Heart right ventricle (tissue), 16 donors: ENCODE measurements around the gene COLGALT1. TPM values are rescaled to one million over a fixed set of nuclear protein-coding genes. Genes with fewer than 3 reads are reported as not detected.

Experiments used
- ATAC-seq, 8 donors: fragments of 200-7000 bp; cut with Tn5 transposase; one replicate each; pipeline ENCODE4 v1.9.1; 2020; ENCODE audit warnings: mild to moderate bottlenecking in 8 of 8, moderate library complexity in 8 of 8, moderate number of reproducible peaks in 1 of 8
- DNase-seq, 2 donors: peaks; one replicate each; pipeline ENCODE4 v3.0.0-alpha.2; 2020
- H3K27ac ChIP-seq, 10 donors: fragments of 200-600 bp; sonication (generic) in 2 of 10; one replicate each; pipeline versions ENCODE4 v1.5.0 to v1.8.0; 2020 to 2022; ENCODE audit warnings: mild to moderate bottlenecking in 3 of 10
- H3K27me3 ChIP-seq, 7 donors: fragments of 200-600 bp; one replicate each; pipeline ENCODE4 v1.8.0; 2021 to 2022; ENCODE audit warnings: mild to moderate bottlenecking in 2 of 7
- H3K36me3 ChIP-seq, 9 donors: fragments of 200-600 bp; sonication (generic) in 1 of 9; one replicate each; pipeline versions ENCODE4 v1.5.0 to v1.8.0; 2020 to 2022; ENCODE audit warnings: mild to moderate bottlenecking in 2 of 9
- H3K4me1 ChIP-seq, 9 donors: fragments of 200-600 bp; sonication (generic) in 1 of 9; one replicate each; pipeline versions ENCODE4 v1.5.0 to v1.8.0; 2020 to 2022; ENCODE audit warnings: mild to moderate bottlenecking in 4 of 9
- H3K4me3 ChIP-seq, 10 donors: fragments of 200-600 bp; sonication (generic) in 2 of 10; one replicate each; pipeline versions ENCODE4 v1.5.0 to v1.8.0; 2020 to 2022; ENCODE audit warnings: mild to moderate bottlenecking in 7 of 10, moderate library complexity in 2 of 10
- H3K9me3 ChIP-seq, 11 donors: fragments of 200-600 bp in 10 of 11; sonication (generic) in 2 of 11; one replicate each; pipeline versions ENCODE4 v1.5.0 to v1.8.0; 2013 to 2022; ENCODE audit warnings: mild to moderate bottlenecking in 2 of 11, control low read depth in 1 of 11, moderate library complexity in 1 of 11
- WGBS, 2 donors: extraction: QIAGEN DNeasy Blood & Tissue Kit; methylation state at CpG; one replicate each; pipeline ENCODE4 v1.1.7; 2013; ENCODE audit warnings: inconsistent platforms in 1 of 2; 5-methylcytosine and 5-hydroxymethylcytosine counted together
- intact Hi-C, 10 donors: fragments of 100-400 bp; cut with DNase I; formaldehyde crosslinking; loops; one replicate each; pipeline versions ENCODE4 v1.11.1 to v1.14.2; 2022
- polyA plus RNA-seq, 2 donors: library from polyadenylated mRNA; stranded (reverse); fragments of 200-250 nt; gene quantifications; one replicate each; pipeline ENCODE4 v1.2.3, GENCODE V29; 2013
- total RNA-seq, 10 donors: library from RNA; stranded (reverse); fragmentation: NEBNext Ultra II Directional in 3 of 10; extraction: Animal tissue kit (Norgen Biotek cat#: 25700) in 3 of 10; gene quantifications; one replicate each; pipeline versions ENCODE4 v1.2.1 to v1.2.4, GENCODE V29; 2021 to 2023
- TF ChIP-seq, protein P1 (sequence below), 9 donors: fragments of 200-600 bp; sonication (generic) in 2 of 9; IDR thresholded peaks; one replicate each; pipeline versions ENCODE4 v1.5.0 to v1.8.0; 2021 to 2022; ENCODE audit warnings: antibody characterized with exemption in 9 of 9, mild to moderate bottlenecking in 5 of 9, moderate library complexity in 1 of 9
- donor health status: Arrhythmogenic right ventricular cardiomyopathy.
- donor health status: ischemic (EF 13 %, LVEDD 7.1; RV severe dilation, severe dysfunction).
- donor health status: healthy with polysubstance abuse.
- donor health status: DM: no; HTN: yes; CAD: no.
- donor health status: DM: no; HTN: no; CAD: no.
- donor health status: ischemic (EF 25% LVEDD 6.9; RV normal size, moderate dysfunction).
- donor health status: ischemic (EF 25% LVEDD 5.7; RV mildly dilated, moderate dysfunction).
- donor health status: healthy.
- donor health status: DM: yes; HTN: yes; CAD: no.
- donor health status: Ischemic cardiomyopathy.
- donor health status: ischemic (EF 35%, LVEDD 5.7; RV mildly dilated, moderate dysfunction).
- donor health status: nonischemic (EF 11% LVEDD 7.7; RV severe dilation, severe dysfunction).
- donor health status: DM: yes; HTN: yes; CAD: no.
- donor health status: PGD.
- donor health status: ischemic (EF 29% LVEDD 5.4; RV normal size, mild dysfunction).
- donor health status: nonischemic (EF 23%, LVEDD 6.1; RV moderate dilation, normal function).

COLGALT1 gene
- total and polyA plus RNA-seq, 12 donors = 19.7 to 73.8 (median 29.3) TPM

GRCh38 chr19:17519967-17520366 is 35.5 kb upstream of the COLGALT1 start:
- Histone ChIP-seq H3K9me3 (peaks cover 0 to 20% (median 15%) of the 10 kb centered on the region in 11 donors), H3K4me3 (no peak overlapping the region), H3K27ac (no peak overlapping the region), H3K4me1 (peaks cover 0 to 24% (median 11%) of the 10 kb centered on the region in 9 donors), H3K27me3 (peaks cover 0 to 5% (median 0%) of the 10 kb centered on the region in 7 donors), H3K36me3 (peaks cover 0 to 62% (median 27%) of the 10 kb centered on the region in 9 donors)
- ATAC-seq (no peak), DNase-seq (no peak)
- TF ChIP-seq, protein P1, sequence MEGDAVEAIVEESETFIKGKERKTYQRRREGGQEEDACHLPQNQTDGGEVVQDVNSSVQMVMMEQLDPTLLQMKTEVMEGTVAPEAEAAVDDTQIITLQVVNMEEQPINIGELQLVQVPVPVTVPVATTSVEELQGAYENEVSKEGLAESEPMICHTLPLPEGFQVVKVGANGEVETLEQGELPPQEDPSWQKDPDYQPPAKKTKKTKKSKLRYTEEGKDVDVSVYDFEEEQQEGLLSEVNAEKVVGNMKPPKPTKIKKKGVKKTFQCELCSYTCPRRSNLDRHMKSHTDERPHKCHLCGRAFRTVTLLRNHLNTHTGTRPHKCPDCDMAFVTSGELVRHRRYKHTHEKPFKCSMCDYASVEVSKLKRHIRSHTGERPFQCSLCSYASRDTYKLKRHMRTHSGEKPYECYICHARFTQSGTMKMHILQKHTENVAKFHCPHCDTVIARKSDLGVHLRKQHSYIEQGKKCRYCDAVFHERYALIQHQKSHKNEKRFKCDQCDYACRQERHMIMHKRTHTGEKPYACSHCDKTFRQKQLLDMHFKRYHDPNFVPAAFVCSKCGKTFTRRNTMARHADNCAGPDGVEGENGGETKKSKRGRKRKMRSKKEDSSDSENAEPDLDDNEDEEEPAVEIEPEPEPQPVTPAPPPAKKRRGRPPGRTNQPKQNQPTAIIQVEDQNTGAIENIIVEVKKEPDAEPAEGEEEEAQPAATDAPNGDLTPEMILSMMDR (IDR thresholded peaks at IDR 0.05) = no peak
- 88 to 94% methylated on average over 9 of the region's 9 CpGs for WGBS, 2 donors
- intact Hi-C loops = loop anchor here in 1 of 10 donors (10.0 kb wide), 1 partner anchor 45 kb away; no protein-coding TSS in a partner anchor

DNA sequence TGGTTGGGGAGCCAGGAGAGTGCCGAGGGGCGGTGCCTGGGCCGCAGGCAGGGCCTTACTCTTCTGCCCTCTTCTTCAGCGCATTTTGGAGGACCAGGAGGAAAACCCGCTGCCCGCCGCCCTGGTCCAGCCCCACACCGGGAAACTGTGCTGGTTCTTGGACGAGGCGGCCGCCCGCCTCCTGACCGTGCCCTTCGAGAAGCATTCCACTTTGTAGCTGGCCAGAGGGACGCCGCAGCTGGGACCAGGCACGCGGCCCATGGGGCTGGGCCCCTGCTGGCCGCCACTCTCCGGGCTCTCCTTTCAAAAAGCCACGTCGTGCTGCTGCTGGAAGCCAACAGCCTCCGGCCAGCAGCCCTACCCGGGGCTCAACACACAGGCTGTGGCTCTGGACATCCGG is 34.6 kb upstream of the COLGALT1 start:
- Histone ChIP-seq H3K4me3 (no peak overlapping the region), H3K4me1 (peaks cover 0 to 24% (median 11%) of the 10 kb centered on the region in 9 donors), H3K27me3 (peaks cover 0 to 10% (median 2%) of the 10 kb centered on the region in 7 donors), H3K36me3 (peaks cover 0 to 57% (median 27%) of the 10 kb centered on the region in 9 donors), H3K27ac (no peak overlapping the region), H3K9me3 (peaks cover 0 to 20% (median 15%) of the 10 kb centered on the region in 11 donors)
- TF ChIP-seq, protein P1 (IDR thresholded peaks at IDR 0.05) = no peak
- ATAC-seq = no peak
- DNase-seq = no peak
- intact Hi-C loops = no loop called here
- 93 to 96% methylated on average over 25 of the region's 25 CpGs for WGBS, 2 donors

- DNase-seq (peak; percentile 41 to 50), ATAC-seq (peak; percentile 62 to 81 (median 74))
- H3K4me1 ChIP-seq = peaks cover 0 to 24% (median 11%) of the 10 kb centered on the region in 9 donors
- peaks cover 0 to 34% (median 13%) of the 10 kb centered on the region in 9 donors for H3K36me3 ChIP-seq
- intact Hi-C loops = no loop called here
- 49 to 50% methylated on average over 24 of the region's 24 CpGs for WGBS, 2 donors
- peaks cover 0 to 7% (median 5%) of the 10 kb centered on the region in 11 donors for H3K9me3 ChIP-seq
- TF ChIP-seq, protein P1 (IDR thresholded peaks at IDR 0.05) = no peak
- peak overlapping the region in 1 of 10 donors; percentile 26 for H3K4me3 ChIP-seq
- peaks cover 0 to 10% (median 4%) of the 10 kb centered on the region in 7 donors for H3K27me3 ChIP-seq
- peak overlapping the region in 7 of 10 donors; percentile 8 to 91 (median 34) for H3K27ac ChIP-seq
Measured at GRCh38 chr19:17522988-17523872, 32.2 kb upstream of the COLGALT1 start.

- ATAC-seq = no peak
- Histone ChIP-seq H3K27me3 (peaks cover 0 to 21% (median 4%) of the 10 kb centered on the region in 7 donors), H3K36me3 (peaks cover 0 to 21% (median 5%) of the 10 kb centered on the region in 9 donors), H3K27ac (no peak overlapping the region), H3K4me3 (no peak overlapping the region), H3K4me1 (peaks cover 0 to 24% (median 11%) of the 10 kb centered on the region in 9 donors), H3K9me3 (peaks cover 0 to 11% (median 0%) of the 10 kb centered on the region in 11 donors)
- TF ChIP-seq, protein P1 (IDR thresholded peaks at IDR 0.05) = no peak
- intact Hi-C loops = no loop called here
- 92 to 96% methylated on average over 4 of the region's 4 CpGs for WGBS, 2 donors
- no peak for DNase-seq
Measured at GRCh38 chr19:17524651-17525050, 30.8 kb upstream of the COLGALT1 start.
